Activated gamma-delta T cell (primary cell): ENCODE measurements around the gene GPAT3.
"Not testable (repeated sequence)": the region's sequence is repeated elsewhere in the genome, so short reads cannot be mapped to it uniquely, and the experiment has no call there.

ENCODE experiments used
- DNase-seq: peaks from one replicate; lab custom pipeline; 2025; lab: John Stamatoyannopoulos, UW

GPAT3 gene

DNA sequence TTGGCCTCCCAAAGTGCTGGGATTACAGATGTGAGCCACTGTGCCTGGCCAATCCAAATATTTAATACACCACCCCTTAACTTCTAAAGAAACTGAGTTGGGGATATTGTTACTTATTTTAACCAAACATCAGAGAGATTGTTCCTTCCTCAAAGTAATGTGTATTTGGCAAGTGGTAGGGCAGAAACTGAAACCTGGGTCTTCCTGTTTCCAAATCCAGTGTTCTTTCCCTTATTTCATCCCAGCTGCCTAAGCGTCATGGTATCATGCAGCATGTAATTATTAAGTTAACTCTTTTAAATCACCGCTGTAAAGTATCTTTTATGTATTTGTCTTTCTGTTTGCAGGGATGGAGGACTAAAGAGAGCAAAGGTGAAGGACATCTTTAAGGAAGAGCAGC lies 68.4 kb downstream of the GPAT3 start:
- DNase-seq, result no peak

- DNase-seq, result no peak
Observed at GRCh38 chr4:83605210-83605609, 69.3 kb downstream of the GPAT3 start.

- DNase-seq, result no peak
Observed at GRCh38 chr4:83605744-83606172, 69.8 kb downstream of the GPAT3 start.

DNA sequence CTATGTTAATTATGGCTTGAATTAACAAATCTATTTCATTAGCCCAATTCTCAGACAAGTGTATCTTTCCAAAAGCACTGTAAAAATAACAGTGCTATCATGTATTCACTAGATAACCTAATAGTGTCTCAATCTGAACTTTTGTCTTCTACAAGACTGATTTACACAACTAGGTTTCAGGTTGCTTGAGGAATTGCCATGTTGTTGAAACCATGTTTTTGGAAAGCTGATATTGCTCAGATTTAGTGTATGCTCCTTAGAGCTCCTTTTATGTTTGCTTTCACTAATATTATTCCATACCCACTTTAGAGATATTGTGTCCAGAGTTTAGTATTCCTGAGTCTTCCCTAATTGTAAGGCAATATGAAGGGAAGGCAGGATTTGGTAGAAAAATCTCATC lies 70.6 kb downstream of the GPAT3 start:
- DNase-seq, result no peak

- no peak for DNase-seq
Observed at GRCh38 chr4:83606898-83607297, 71.0 kb downstream of the GPAT3 start.

DNA sequence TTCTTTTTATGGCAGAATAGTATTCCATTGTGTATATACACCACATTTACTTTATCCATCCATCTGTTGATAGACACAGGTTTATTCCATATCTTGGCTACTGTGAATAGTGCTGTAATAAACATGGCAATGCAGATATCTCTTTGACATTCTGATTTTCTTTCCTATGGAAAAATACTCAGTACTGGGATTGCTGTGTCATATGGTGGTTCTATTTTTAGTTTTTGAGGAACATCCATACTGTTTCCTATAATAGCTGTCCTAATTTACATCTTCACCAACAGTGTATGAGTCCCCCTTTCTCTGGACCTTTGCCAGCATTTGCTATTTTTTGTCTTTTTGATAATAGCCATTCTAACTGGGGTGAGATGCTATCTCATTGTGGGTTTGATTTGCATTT lies 73.5 kb downstream of the GPAT3 start:
- DNase-seq, result no peak

DNA sequence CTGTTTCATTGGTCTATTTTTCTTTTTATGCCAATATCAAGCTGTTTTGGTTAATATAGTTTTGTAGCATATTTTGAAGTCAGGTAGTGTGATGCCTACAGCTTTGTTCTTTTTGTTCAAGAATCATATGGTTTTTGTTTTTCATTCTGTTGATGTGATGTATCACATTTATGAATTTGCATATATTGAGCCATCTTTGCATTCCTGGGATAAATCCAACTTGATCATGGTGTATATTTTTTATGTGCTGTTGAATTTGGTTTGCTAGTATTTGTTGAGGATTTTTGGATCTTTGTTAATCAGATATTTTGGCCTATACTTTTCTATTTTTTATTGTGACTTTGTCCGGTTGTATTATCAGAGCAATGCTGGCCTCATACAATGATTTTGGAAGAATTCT lies 74.8 kb downstream of the GPAT3 start:
- DNase-seq, result no peak

GRCh38 chr4:83613023-83613422 lies 77.1 kb downstream of the GPAT3 start:
- DNase-seq, result no peak

GRCh38 chr4:83613994-83614393 lies 78.1 kb downstream of the GPAT3 start:
- DNase-seq, result no peak

DNA sequence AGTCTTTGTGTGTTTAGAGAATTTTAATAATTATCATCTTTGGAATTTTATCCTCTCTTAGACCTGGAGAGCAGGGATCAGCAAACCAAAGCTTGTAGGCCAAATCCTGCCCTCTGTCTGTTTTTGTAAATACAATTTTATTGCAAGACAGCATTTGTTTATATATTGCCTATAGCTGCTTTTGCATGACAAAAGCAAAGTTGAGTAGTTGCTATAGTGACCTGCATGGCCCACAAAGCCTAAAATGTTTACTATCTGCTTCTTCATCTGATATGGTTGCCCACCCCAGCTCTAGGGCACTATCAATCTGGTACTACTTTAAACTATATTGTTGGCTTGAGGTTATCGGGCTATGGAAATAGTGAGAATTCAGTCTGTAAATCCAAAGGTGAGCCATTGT lies 80.3 kb downstream of the GPAT3 start:
- DNase-seq, result no peak

GRCh38 chr4:83617371-83618035 lies 81.6 kb downstream of the GPAT3 start:
- no peak for DNase-seq

DNA sequence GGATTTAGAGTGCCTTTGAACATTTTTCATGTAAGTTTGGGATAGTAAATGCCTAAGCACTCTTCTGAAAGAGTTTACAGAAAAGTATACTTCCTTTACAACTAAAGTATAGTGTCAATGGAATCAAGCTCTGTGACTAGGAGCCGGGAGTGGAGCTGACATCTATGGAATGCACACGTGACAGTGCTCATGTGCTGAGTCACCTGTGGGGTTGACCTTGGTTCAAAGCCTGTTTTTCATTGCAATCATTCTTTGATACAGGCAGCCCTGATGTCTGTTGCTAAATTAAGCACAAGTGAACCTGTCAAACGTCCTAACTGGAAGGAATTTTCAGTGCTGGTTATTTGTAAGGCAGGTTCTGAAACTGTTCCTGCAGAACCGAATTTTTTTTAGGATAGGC lies 82.5 kb downstream of the GPAT3 start:
- no peak for DNase-seq

GRCh38 chr4:83618991-83619645 lies 83.2 kb downstream of the GPAT3 start:
- DNase-seq, result no peak

GRCh38 chr4:83622127-83622526 lies 86.2 kb downstream of the GPAT3 start:
- DNase-seq, result not testable (repeated sequence)

- no peak for DNase-seq
Observed at GRCh38 chr4:83625821-83626220, 89.9 kb downstream of the GPAT3 start.

DNA sequence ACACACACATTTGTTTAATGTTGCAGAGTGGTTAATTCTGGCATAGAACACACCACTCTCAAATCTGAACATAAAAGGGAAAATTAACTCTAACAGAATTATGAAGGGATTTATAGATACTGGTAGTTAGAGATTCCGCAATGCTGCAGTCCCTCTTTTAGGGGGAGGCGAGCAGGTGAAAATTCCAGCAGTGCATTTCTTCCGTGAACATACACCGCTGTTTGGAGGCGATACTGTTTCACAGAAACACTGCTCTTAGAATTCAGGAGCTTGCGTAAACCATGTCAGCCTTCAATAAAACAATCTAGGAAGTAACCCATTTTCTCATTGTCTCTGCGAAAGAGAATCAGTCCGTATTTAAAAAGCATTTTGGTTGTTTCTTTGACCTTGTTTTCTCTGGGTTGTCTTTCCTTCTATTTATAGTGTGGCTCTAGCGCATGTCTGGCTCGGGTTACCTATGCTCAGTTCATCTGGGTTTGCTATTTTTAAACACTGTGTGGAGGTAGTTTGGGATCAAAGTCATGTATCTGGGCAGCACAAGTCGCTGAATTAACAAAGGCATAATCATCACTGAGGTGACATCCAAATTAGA lies 90.4 kb downstream of the GPAT3 start:
- DNase-seq, result no peak

GRCh38 chr4:83629945-83630721 lies 94.2 kb downstream of the GPAT3 start:
- no peak for DNase-seq

GRCh38 chr4:83631066-83631465 lies 95.2 kb downstream of the GPAT3 start:
- DNase-seq, result no peak

GRCh38 chr4:83636930-83637329 lies 101.0 kb downstream of the GPAT3 start:
- no peak for DNase-seq

GRCh38 chr4:83639849-83640493 lies 104.1 kb downstream of the GPAT3 start:
- no peak for DNase-seq

GRCh38 chr4:83643036-83643435 lies 107.1 kb downstream of the GPAT3 start:
- no peak for DNase-seq
